K562 (cell line): Measurements from ENCODE around the gene PAQR4.

Experiments
- CTCF ChIP-seq, 3 experiments: IDR thresholded peaks in 2 of 3; conservative IDR thresholded peaks in 1 of 3; 2 replicates each; pipeline ENCODE4 v1.5.1; 2011 to 2012; ENCODE audit warnings: low read length in 3 of 3, mild to moderate bottlenecking in 3 of 3, control low read depth in 2 of 3, improper control_type of control experiment in 1 of 3, inconsistent platforms in 1 of 3, low read depth in 1 of 3, mixed read lengths in 1 of 3, moderate library complexity in 1 of 3; ENCODE audit not compliant: insufficient read depth in 2 of 3
- ELF1 ChIP-seq: fragments of 200-800 bp; sonication (Bioruptor generic); IDR thresholded peaks from 2 replicates; pipeline ENCODE4 v1.6.1; 2016; ENCODE audit warnings: missing genetic modification characterization, missing compliant biosample characterization
- ESRRA ChIP-seq: fragments of 450-650 bp; IDR thresholded peaks from 2 replicates; pipeline ENCODE4 v1.6.1; 2014; ENCODE audit warnings: low read depth, mild to moderate bottlenecking, moderate library complexity, borderline replicate concordance
- IRF9 ChIP-seq: fragments of 450-650 bp; IDR thresholded peaks from 2 replicates; pipeline ENCODE4 v1.6.1; 2016; ENCODE audit warnings: missing biosample characterization, missing genetic modification characterization

GRCh38 chr16:2977440-2977839 lies 8.3 kb downstream of the PAQR4 start:
- TF ChIP-seq IRF9 (tag): no peak
- no peak for TF ChIP-seq ESRRA
- TF ChIP-seq CTCF (IDR thresholded peaks at IDR 0.05 in 2 of 3, conservative IDR thresholded peaks at IDR 0.05 in 1 of 3; ENCODE audit: insufficient read depth in 2 of 3, low read depth in 1 of 3, low read length in 3 of 3): no peak
- no peak for TF ChIP-seq ELF1
